H1 (cell line): ENCODE results near the gene C7orf25. TPM values are rescaled to one million over a fixed set of nuclear protein-coding genes. Genes with fewer than 3 reads are reported as not detected.

ENCODE experiments used
- CTCF ChIA-PET: fragments of 300-600 bp; sonication (Branson Sonifier 250); formaldehyde crosslinking; loops from one replicate; lab custom pipeline; 2021; ENCODE audit not compliant: partially characterized antibody; lab: Charles Lee
- POLR2A ChIA-PET: fragments of 300-600 bp; sonication (Branson Sonifier 250); formaldehyde crosslinking; loops from one replicate; lab custom pipeline; 2021; ENCODE audit warnings: inconsistent platforms; ENCODE audit not compliant: partially characterized antibody; lab: Charles Lee
- DNase-seq, 2 experiments: peaks; one replicate each; pipeline versions ENCODE4 v3.0.0 to v3.0.0-alpha.2; 2010 to 2022; ENCODE audit warnings: low spot score in 2 of 2, low read depth in 1 of 2, mixed read lengths in 1 of 2
- FAIRE-seq: peaks from 2 replicates; lab custom pipeline; 2011; peaks lifted over from hg19 to GRCh38; lab: Jason Lieb, UNC
- H2AFZ ChIP-seq: 2 replicates; pipeline ENCODE4 v1.8.1; 2012; ENCODE audit warnings: low read length, inconsistent platforms
- H2AK5ac ChIP-seq: 2 replicates; pipeline ENCODE4 v1.6.1; 2013; ENCODE audit warnings: low read depth, low read length
- H2BK120ac ChIP-seq: replicated peaks from 2 replicates; pipeline ENCODE3; 2013; ENCODE audit warnings: low read depth, low read length, inconsistent platforms
- H2BK12ac ChIP-seq: 2 replicates; pipeline ENCODE4 v1.6.1; 2013; ENCODE audit warnings: low read depth, low read length
- H2BK15ac ChIP-seq: 2 replicates; pipeline ENCODE4 v1.6.1; 2013; ENCODE audit warnings: low read length
- H2BK20ac ChIP-seq: 2 replicates; pipeline ENCODE4 v1.6.1; 2013; ENCODE audit warnings: low read length
- H2BK5ac ChIP-seq: 2 replicates; pipeline ENCODE4 v1.6.1; 2013; ENCODE audit warnings: low read depth, low read length
- H3K14ac ChIP-seq: 2 replicates; pipeline ENCODE4 v1.6.1; 2013; ENCODE audit warnings: inconsistent platforms; ENCODE audit not compliant: insufficient read length
- H3K18ac ChIP-seq: 2 replicates; pipeline ENCODE4 v1.6.1; 2013; ENCODE audit warnings: low read length; ENCODE audit errors: extremely low read depth
- H3K23ac ChIP-seq: 2 replicates; pipeline ENCODE4 v1.6.1; 2013; ENCODE audit warnings: inconsistent platforms; ENCODE audit not compliant: insufficient read length
- H3K23me2 ChIP-seq: 2 replicates; pipeline ENCODE4 v1.6.1; 2013; ENCODE audit warnings: low read depth, low read length
- H3K27ac ChIP-seq: 2 replicates; pipeline ENCODE4 v1.6.1; 2011; ENCODE audit warnings: low read depth, low read length, inconsistent platforms
- H3K27me3 ChIP-seq, 4 experiments: replicated peaks in 1 of 4; 1 replicate in 1 of 4; 2 replicates in 3 of 4; pipeline versions ENCODE4 v1.6.1 to v1.8.1; 2011 to 2013; ENCODE audit warnings: low read length in 3 of 4, mild to moderate bottlenecking in 3 of 4, inconsistent platforms in 2 of 4, mixed read lengths in 2 of 4, moderate library complexity in 1 of 4; ENCODE audit not compliant: control insufficient read depth in 3 of 4, insufficient read depth in 3 of 4; ENCODE audit errors: extremely low read depth in 1 of 4
- H3K36me3 ChIP-seq, 4 experiments: 2 replicates each; pipeline versions ENCODE4 v1.6.1 to v1.8.1; 2011 to 2013; ENCODE audit warnings: mild to moderate bottlenecking in 4 of 4, low read length in 3 of 4, moderate library complexity in 2 of 4, control low read depth in 1 of 4, inconsistent platforms in 1 of 4; ENCODE audit not compliant: insufficient read depth in 4 of 4, control insufficient read depth in 2 of 4
- H3K4ac ChIP-seq: replicated peaks from 2 replicates; pipeline ENCODE3; 2013; ENCODE audit warnings: low read length, low read depth, mixed read lengths, inconsistent platforms; ENCODE audit not compliant: insufficient read length
- H3K4me1 ChIP-seq, 4 experiments: replicated peaks in 1 of 4; 1 replicate in 1 of 4; 2 replicates in 3 of 4; pipeline versions ENCODE4 v1.6.1 to v1.8.1; 2011 to 2013; ENCODE audit warnings: low read length in 3 of 4, inconsistent platforms in 2 of 4, mixed read lengths in 1 of 4; ENCODE audit not compliant: insufficient read depth in 4 of 4, control insufficient read depth in 3 of 4
- H3K4me2 ChIP-seq, 2 experiments: 2 replicates each; pipeline versions ENCODE4 v1.6.1 to v1.8.1; 2011 to 2013; ENCODE audit warnings: low read depth in 2 of 2, low read length in 2 of 2, control low read depth in 1 of 2, inconsistent platforms in 1 of 2, mild to moderate bottlenecking in 1 of 2; ENCODE audit not compliant: insufficient read depth in 1 of 2
- H3K4me3 ChIP-seq, 4 experiments: fragments of 200-600, 300-600 bp in 1 of 4; sonication (generic), shearing (Covaris generic), sonication (Bioruptor Twin) in 1 of 4; 2 replicates each; pipeline versions ENCODE4 v1.5.1 to v1.8.1; 2011 to 2016; ENCODE audit warnings: low read length in 4 of 4, low read depth in 3 of 4, control low read depth in 2 of 4, inconsistent platforms in 2 of 4, mild to moderate bottlenecking in 2 of 4, mixed read lengths in 1 of 4, moderate library complexity in 1 of 4; ENCODE audit not compliant: insufficient read depth in 2 of 4; ENCODE audit errors: extremely low read depth in 1 of 4
- H3K56ac ChIP-seq: replicated peaks from 2 replicates; pipeline ENCODE3; 2013; ENCODE audit warnings: low read depth, mild to moderate bottlenecking, mixed read lengths, low read length, inconsistent platforms; ENCODE audit not compliant: insufficient read length
- H3K79me1 ChIP-seq: 2 replicates; pipeline ENCODE4 v1.6.1; 2013; ENCODE audit warnings: low read depth, low read length, control low read depth
- H3K79me2 ChIP-seq, 2 experiments: 2 replicates each; pipeline versions ENCODE4 v1.6.1 to v1.8.1; 2012 to 2013; ENCODE audit warnings: low read length in 2 of 2, mild to moderate bottlenecking in 2 of 2, inconsistent platforms in 1 of 2; ENCODE audit not compliant: insufficient read depth in 2 of 2, control insufficient read depth in 1 of 2
- H3K9ac ChIP-seq, 4 experiments: replicated peaks in 1 of 4; 1 replicate in 1 of 4; 2 replicates in 3 of 4; pipeline versions ENCODE4 v1.6.1 to v1.8.1; 2011 to 2013; ENCODE audit warnings: low read depth in 3 of 4, low read length in 3 of 4, control low read depth in 2 of 4, mild to moderate bottlenecking in 2 of 4, moderate library complexity in 2 of 4, inconsistent platforms in 1 of 4; ENCODE audit errors: extremely low read depth in 1 of 4
- H3K9me3 ChIP-seq, 2 experiments: 2 replicates each; pipeline versions ENCODE4 v1.6.1 to v1.8.1; 2012 to 2013; ENCODE audit warnings: mild to moderate bottlenecking in 2 of 2, moderate library complexity in 2 of 2, control low read depth in 1 of 2, inconsistent platforms in 1 of 2, low read depth in 1 of 2, low read length in 1 of 2, mixed read lengths in 1 of 2; ENCODE audit not compliant: insufficient read depth in 2 of 2
- H4K20me1 ChIP-seq, 2 experiments: replicated peaks in 1 of 2; 2 replicates each; pipeline versions ENCODE3 to v1.8.1; 2011 to 2013; ENCODE audit warnings: inconsistent platforms in 2 of 2, low read length in 2 of 2, mild to moderate bottlenecking in 1 of 2; ENCODE audit not compliant: insufficient read depth in 2 of 2, control insufficient read depth in 1 of 2
- H4K5ac ChIP-seq: 2 replicates; pipeline ENCODE4 v1.6.1; 2013; ENCODE audit warnings: low read length, low read depth, mixed read lengths, inconsistent platforms; ENCODE audit not compliant: insufficient read length
- H4K8ac ChIP-seq: 2 replicates; pipeline ENCODE4 v1.8.0; 2013; ENCODE audit warnings: mild to moderate bottlenecking, moderate library complexity, low read length, inconsistent platforms; ENCODE audit not compliant: insufficient read depth; ENCODE audit errors: extremely low read depth
- H4K91ac ChIP-seq: replicated peaks from 2 replicates; pipeline ENCODE3; 2013; ENCODE audit warnings: low read length, mixed read lengths, inconsistent platforms; ENCODE audit not compliant: insufficient read length
- GABPA ChIP-seq: IDR thresholded peaks from 2 replicates; pipeline ENCODE4 v1.6.1; 2011; ENCODE audit warnings: mild to moderate bottlenecking, low read length, moderate library complexity, borderline replicate concordance; ENCODE audit not compliant: insufficient read depth
- KDM1A ChIP-seq: fragments of 200-600, 300-600 bp; sonication (generic); IDR thresholded peaks from 2 replicates; pipeline ENCODE4 v1.7.1; 2016; ENCODE audit warnings: mild to moderate bottlenecking, low read length, borderline replicate concordance
- POLR2A ChIP-seq, 2 experiments: IDR thresholded peaks; 1 replicate in 1 of 2; 2 replicates in 1 of 2; pipeline ENCODE4 v1.6.1; 2011; ENCODE audit warnings: low read depth in 2 of 2, low read length in 2 of 2, mild to moderate bottlenecking in 2 of 2; ENCODE audit errors: control extremely low read depth in 1 of 2
- TBP ChIP-seq: IDR thresholded peaks from 2 replicates; pipeline ENCODE4 v1.6.1; 2011; ENCODE audit warnings: low read depth, low read length, improper control_type of control experiment
- WGBS, 2 experiments: shearing (Covaris generic) in 1 of 2; methylation state at CpG; one replicate each; pipeline versions ENCODE4 v1.1.6 to v1.1.7; 2013 to 2015; ENCODE audit warnings: low lambda C conversion rate in 2 of 2, mixed read lengths in 2 of 2, inconsistent platforms in 1 of 2, low coverage in 1 of 2, missing lambda C conversion rate in 1 of 2; ENCODE audit not compliant: insufficient replicate concordance in 2 of 2, insufficient coverage in 1 of 2, insufficient read length in 1 of 2; ENCODE audit errors: extremely low coverage in 1 of 2, missing lambda C conversion rate in 1 of 2; 5-methylcytosine and 5-hydroxymethylcytosine counted together
- polyA plus RNA-seq, 7 experiments: library from polyadenylated mRNA; depleted of rRNA in 3 of 7; stranded (reverse) in 5 of 7; unstranded in 2 of 7; fragments of >200 nt in 5 of 7; fragments of 200-250 nt in 2 of 7; gene quantifications; 1 replicate in 5 of 7; 2 replicates in 1 of 7; 4 replicates in 1 of 7; pipeline versions ENCODE4 v1.2.1 to v1.2.3, GENCODE V29; 2011 to 2013; ENCODE audit warnings: missing spikeins in 2 of 7, mixed read lengths in 2 of 7
- total RNA-seq: library from RNA; stranded (reverse); fragmentation: NEBNext Ultra II Directional; extraction: Animal tissue kit (Norgen Biotek cat#: 25700); gene quantifications from 2 replicates; pipeline ENCODE4 v1.2.1, GENCODE V29; 2021
- TF ChIP-seq, protein P1 (sequence below), 3 experiments: IDR thresholded peaks; 1 replicate in 2 of 3; 2 replicates in 1 of 3; pipeline versions ENCODE4 v1.5.1 to v1.6.1; 2011; ENCODE audit warnings: low read length in 3 of 3, mild to moderate bottlenecking in 3 of 3, inconsistent platforms in 2 of 3, low read depth in 1 of 3, moderate library complexity in 1 of 3; ENCODE audit not compliant: insufficient read depth in 1 of 3; ENCODE audit errors: control extremely low read depth in 1 of 3
- TF ChIP-seq, protein P2 (sequence below): IDR thresholded peaks from 2 replicates; pipeline ENCODE4 v1.6.1; 2011; ENCODE audit warnings: low read depth, mild to moderate bottlenecking, low read length; ENCODE audit not compliant: insufficient read depth

C7orf25 gene
- total and polyA plus RNA-seq, 2 of the 8 experiments (the other 6 are each of a cell fraction or from before 2014, with no cell fraction given) = 0.70 to 4.5 TPM

DNA sequence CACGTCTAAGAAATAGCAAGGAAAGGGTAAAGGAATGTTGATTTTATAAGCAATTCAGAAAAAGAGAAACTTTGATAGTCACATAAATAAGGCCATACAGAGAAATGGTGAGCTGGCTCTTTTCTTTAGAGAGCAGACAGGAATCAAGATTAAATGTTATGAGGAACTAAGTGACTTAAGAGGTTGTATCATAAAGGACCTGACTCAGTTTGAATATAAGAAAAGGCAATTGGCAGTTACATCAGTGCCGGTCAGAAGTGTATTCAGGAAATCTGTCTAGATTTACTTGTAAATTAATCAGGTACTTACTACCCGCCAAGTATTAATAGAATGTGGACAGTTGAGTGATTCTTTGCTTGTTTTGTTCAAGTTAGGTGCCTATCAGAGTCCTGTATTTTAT is 22.4 kb upstream of the C7orf25 start:
- H2BK20ac ChIP-seq = no peak overlapping the region
- H2BK12ac ChIP-seq = no peak overlapping the region
- DNase-seq (no peak), FAIRE-seq (no peak)
- CTCF ChIA-PET = interaction anchor here (0.7 to 1.8 kb wide), 6 partner anchors 9 to 505 kb away, joined by 4 to 6 read pairs (median 5); no protein-coding TSS in a partner anchor
- no peak overlapping the region for H2AK5ac ChIP-seq
- H3K27me3 ChIP-seq = no peaks in the 10 kb centered on the region
- H3K79me1 ChIP-seq = no peaks in the 10 kb centered on the region
- TF ChIP-seq, protein P1, sequence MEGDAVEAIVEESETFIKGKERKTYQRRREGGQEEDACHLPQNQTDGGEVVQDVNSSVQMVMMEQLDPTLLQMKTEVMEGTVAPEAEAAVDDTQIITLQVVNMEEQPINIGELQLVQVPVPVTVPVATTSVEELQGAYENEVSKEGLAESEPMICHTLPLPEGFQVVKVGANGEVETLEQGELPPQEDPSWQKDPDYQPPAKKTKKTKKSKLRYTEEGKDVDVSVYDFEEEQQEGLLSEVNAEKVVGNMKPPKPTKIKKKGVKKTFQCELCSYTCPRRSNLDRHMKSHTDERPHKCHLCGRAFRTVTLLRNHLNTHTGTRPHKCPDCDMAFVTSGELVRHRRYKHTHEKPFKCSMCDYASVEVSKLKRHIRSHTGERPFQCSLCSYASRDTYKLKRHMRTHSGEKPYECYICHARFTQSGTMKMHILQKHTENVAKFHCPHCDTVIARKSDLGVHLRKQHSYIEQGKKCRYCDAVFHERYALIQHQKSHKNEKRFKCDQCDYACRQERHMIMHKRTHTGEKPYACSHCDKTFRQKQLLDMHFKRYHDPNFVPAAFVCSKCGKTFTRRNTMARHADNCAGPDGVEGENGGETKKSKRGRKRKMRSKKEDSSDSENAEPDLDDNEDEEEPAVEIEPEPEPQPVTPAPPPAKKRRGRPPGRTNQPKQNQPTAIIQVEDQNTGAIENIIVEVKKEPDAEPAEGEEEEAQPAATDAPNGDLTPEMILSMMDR (IDR thresholded peaks at IDR 0.05; ENCODE audit: control extremely low read depth in 1 of 3, insufficient read depth in 1 of 3, low read depth in 1 of 3, low read length in 3 of 3) = no peak
- TF ChIP-seq TBP (no peak), GABPA (no peak), POLR2A (IDR thresholded peaks at IDR 0.05; ENCODE audit: control extremely low read depth in 1 of 2, low read depth in 2 of 2, low read length in 2 of 2) (no peak), KDM1A (no peak)
- TF ChIP-seq, protein P2, sequence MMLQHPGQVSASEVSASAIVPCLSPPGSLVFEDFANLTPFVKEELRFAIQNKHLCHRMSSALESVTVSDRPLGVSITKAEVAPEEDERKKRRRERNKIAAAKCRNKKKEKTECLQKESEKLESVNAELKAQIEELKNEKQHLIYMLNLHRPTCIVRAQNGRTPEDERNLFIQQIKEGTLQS = no peak
- no peak overlapping the region; a peak in 1 of 4 replicates for H3K4me2 ChIP-seq
- H3K4me1 ChIP-seq = peaks cover 0 to 4% (median 0%) of the 10 kb centered on the region in 4 experiments; a peak in 2 of 7 replicates
- 87% methylated on average over 3 of the region's 3 CpGs; no CpG with 5 or more reads in 1 of the 2 experiments for WGBS, 2 experiments
- H4K8ac ChIP-seq = no peak overlapping the region
- H2AFZ ChIP-seq = no peak overlapping the region
- H3K9ac ChIP-seq = no peak overlapping the region
- H3K9me3 ChIP-seq = no peaks in the 10 kb centered on the region
- no peak overlapping the region for H3K14ac ChIP-seq
- POLR2A ChIA-PET = interaction anchor here (0.7 to 1.9 kb wide), 5 partner anchors 9 to 174 kb away, joined by 3 to 4 read pairs (median 4); no protein-coding TSS in a partner anchor
- H3K23me2 ChIP-seq = peaks cover 9% of the 10 kb centered on the region; the same call in 1 of the 2 replicates
- peaks cover 3 to 6% of the 10 kb centered on the region in 2 experiments for H4K20me1 ChIP-seq
- no peak overlapping the region for H3K4me3 ChIP-seq
- no peak overlapping the region for H3K18ac ChIP-seq
- H2BK15ac ChIP-seq = no peak overlapping the region
- no peak overlapping the region for H2BK5ac ChIP-seq
- no peak overlapping the region for H3K4ac ChIP-seq
- no peak overlapping the region for H4K91ac ChIP-seq
- no peak overlapping the region for H3K56ac ChIP-seq
- H3K36me3 ChIP-seq = peaks cover 9 to 44% (median 32%) of the 10 kb centered on the region in 4 experiments
- H3K23ac ChIP-seq = no peak overlapping the region
- peaks cover 31 to 55% of the 10 kb centered on the region in 2 experiments for H3K79me2 ChIP-seq
- H3K27ac ChIP-seq = no peak overlapping the region
- no peak overlapping the region for H2BK120ac ChIP-seq
- H4K5ac ChIP-seq = no peak overlapping the region
